Endothelial cell of umbilical vein (primary cell): ENCODE measurements around the gene LSM7. TPM values are rescaled to one million over a fixed set of nuclear protein-coding genes. Genes with fewer than 3 reads are reported as not detected.

Source experiments
- BruUV-seq: library from RNA; stranded (reverse); fragments of 400-500 nt; replicated peaks from 2 replicates; lab custom pipeline; 2021; lab: Mats Ljungman, UMichigan
- CTCF ChIA-PET: fragments of 300-600, 350-600 bp; sonication (Branson Sonifier 250); formaldehyde crosslinking; loops from one replicate; lab custom pipeline; 2021; ENCODE audit warnings: antibody characterized with exemption, inconsistent platforms; lab: Charles Lee
- POLR2A ChIA-PET: fragments of 300-600, 350-600 bp; sonication (Branson Sonifier 250); formaldehyde crosslinking; loops from one replicate; lab custom pipeline; 2021; ENCODE audit warnings: antibody characterized with exemption, inconsistent platforms; lab: Charles Lee
- DNase-seq: peaks from one replicate; pipeline ENCODE4 v3.0.0-alpha.2; 2011; ENCODE audit warnings: low read depth, low spot score
- FAIRE-seq: peaks from 2 replicates; lab custom pipeline; 2011; peaks lifted over from hg19 to GRCh38; lab: Jason Lieb, UNC
- H2AFZ ChIP-seq: 2 replicates; pipeline ENCODE4 v1.6.0; 2012; ENCODE audit warnings: low read depth, low read length, control low read depth, inconsistent platforms
- H3K27ac ChIP-seq: 2 replicates; pipeline ENCODE4 v1.5.1; 2011; ENCODE audit warnings: low read depth, mild to moderate bottlenecking, control low read depth, low read length, moderate library complexity; ENCODE audit not compliant: insufficient read depth
- H3K27me3 ChIP-seq, 2 experiments: 2 replicates each; pipeline versions ENCODE4 v1.6.0 to v1.6.1; 2011; ENCODE audit warnings: low read length in 2 of 2, mixed read lengths in 1 of 2; ENCODE audit not compliant: control insufficient read depth in 2 of 2, insufficient read depth in 2 of 2
- H3K36me3 ChIP-seq, 2 experiments: 2 replicates in 1 of 2; 3 replicates in 1 of 2; pipeline ENCODE4 v1.5.1; 2011; ENCODE audit warnings: low read length in 2 of 2, mild to moderate bottlenecking in 1 of 2, moderate library complexity in 1 of 2; ENCODE audit not compliant: control insufficient read depth in 2 of 2, insufficient read depth in 2 of 2; ENCODE audit errors: extremely low read depth in 1 of 2
- H3K4me1 ChIP-seq: 3 replicates; pipeline ENCODE4 v1.5.1; 2011; ENCODE audit warnings: mild to moderate bottlenecking, low read length; ENCODE audit not compliant: control insufficient read depth, insufficient read depth; ENCODE audit errors: extremely low read depth
- H3K4me2 ChIP-seq: 2 replicates; pipeline ENCODE4 v1.6.1; 2011; ENCODE audit warnings: low read length, control low read depth, mixed read lengths; ENCODE audit not compliant: insufficient read depth
- H3K4me3 ChIP-seq, 3 experiments: fragments of 200-600 bp in 1 of 3; sonication (generic), shearing (Covaris generic) in 1 of 3; replicated peaks in 1 of 3; 2 replicates each; pipeline ENCODE4 v1.5.1; 2011 to 2016; ENCODE audit warnings: control low read depth in 3 of 3, low read length in 3 of 3, mild to moderate bottlenecking in 2 of 3, inconsistent platforms in 1 of 3, low read depth in 1 of 3, moderate library complexity in 1 of 3; ENCODE audit not compliant: insufficient read depth in 1 of 3
- H3K79me2 ChIP-seq: 2 replicates; pipeline ENCODE4 v1.6.0; 2012; ENCODE audit warnings: low read length, inconsistent platforms; ENCODE audit not compliant: control insufficient read depth, insufficient read depth
- H3K9ac ChIP-seq: replicated peaks from 2 replicates; pipeline ENCODE3; 2011; ENCODE audit warnings: low read length, control low read depth; ENCODE audit not compliant: insufficient read depth; ENCODE audit errors: extremely low read depth
- H3K9me1 ChIP-seq: replicated peaks from 3 replicates; pipeline ENCODE4 v1.6.0; 2011; ENCODE audit warnings: mild to moderate bottlenecking, low read length; ENCODE audit not compliant: control insufficient read depth, insufficient read depth; ENCODE audit errors: extremely low read depth
- H3K9me3 ChIP-seq: replicated peaks from 2 replicates; pipeline ENCODE4 v1.5.1; 2012; ENCODE audit warnings: low read length, inconsistent platforms; ENCODE audit not compliant: control insufficient read depth, insufficient read depth
- H4K20me1 ChIP-seq: replicated peaks from 2 replicates; pipeline ENCODE3; 2011; ENCODE audit warnings: mild to moderate bottlenecking, low read length; ENCODE audit not compliant: control insufficient read depth, insufficient read depth; ENCODE audit errors: extremely low read depth
- CTCF ChIP-seq, 2 donors: IDR thresholded peaks; 1 replicate in 1 of 2; 2 replicates in 1 of 2; pipeline ENCODE4 v1.5.1; 2011; ENCODE audit warnings: low read length in 2 of 2, mild to moderate bottlenecking in 2 of 2, moderate library complexity in 2 of 2, control low read depth in 1 of 2, inconsistent platforms in 1 of 2, low read depth in 1 of 2; ENCODE audit not compliant: insufficient read depth in 1 of 2; ENCODE audit errors: extremely low read depth in 1 of 2
- EZH2 ChIP-seq: IDR thresholded peaks from 2 replicates; pipeline ENCODE4 v1.6.1; 2012; ENCODE audit warnings: borderline replicate concordance, low read depth, mild to moderate bottlenecking, moderate library complexity, low read length, inconsistent platforms; ENCODE audit not compliant: severe bottlenecking
- FOS ChIP-seq: IDR thresholded peaks from 2 replicates; pipeline ENCODE4 v1.6.1; 2011; ENCODE audit warnings: mild to moderate bottlenecking, low read length, moderate library complexity, borderline replicate concordance; ENCODE audit not compliant: insufficient read depth
- GATA2 ChIP-seq: IDR thresholded peaks from 2 replicates; pipeline ENCODE4 v1.7.0; 2011; ENCODE audit warnings: low read depth, mild to moderate bottlenecking, moderate library complexity, mixed read lengths, low read length; ENCODE audit not compliant: insufficient read length, insufficient read depth
- JUN ChIP-seq: IDR thresholded peaks from 2 replicates; pipeline ENCODE4 v1.6.1; 2011; ENCODE audit warnings: borderline replicate concordance, low read depth; ENCODE audit not compliant: insufficient read length, insufficient read depth
- MAX ChIP-seq: IDR thresholded peaks from 2 replicates; pipeline ENCODE4 v1.6.1; 2011; ENCODE audit not compliant: insufficient read depth, insufficient read length
- MYC ChIP-seq: IDR thresholded peaks from one replicate; pipeline ENCODE4 v1.6.1; 2011; ENCODE audit warnings: mild to moderate bottlenecking, low read depth, low read length
- POLR2A ChIP-seq: IDR thresholded peaks from 2 replicates; pipeline ENCODE4 v1.6.1; 2012; ENCODE audit warnings: low read depth, mild to moderate bottlenecking, control low read depth, low read length
- POLR2AphosphoS5 ChIP-seq: IDR thresholded peaks from 2 replicates; pipeline ENCODE4 v1.6.1; 2012; ENCODE audit warnings: low read depth, mild to moderate bottlenecking, control low read depth, low read length, moderate library complexity; ENCODE audit not compliant: insufficient read depth
- dilution Hi-C: fragments of 300-500 bp; cut with MboI; formaldehyde crosslinking; loops from one replicate; pipeline ENCODE4 v1.15.0; 2019; ENCODE audit warnings: low sequenced_read_pairs; ENCODE audit not compliant: extremely low pct_ligation_motif_present
- intact Hi-C: fragments of 100-400 bp; cut with micrococcal nuclease; formaldehyde crosslinking; loops from one replicate; pipeline ENCODE4 v1.10.0; 2022
- polyA plus RNA-seq, 4 experiments: library from polyadenylated mRNA; depleted of rRNA in 3 of 4; stranded (reverse) in 3 of 4; unstranded in 1 of 4; fragments of >200 nt; gene quantifications; 2 replicates each; pipeline versions ENCODE4 v1.2.1 to v1.2.3, GENCODE V29; 2011 to 2012; ENCODE audit warnings: missing spikeins in 1 of 4
- total RNA-seq: library from RNA; stranded (reverse); gene quantifications from 2 replicates; pipeline ENCODE4 v1.2.3, GENCODE V29; 2021

The LSM7 gene
- total and polyA plus RNA-seq, 2 donors (not counting 3 experiments of a cell fraction or from before 2014, with no cell fraction given) = 124 to 673 TPM

GRCh38 chr19:2294687-2295335 lies 33.6 kb downstream of the LSM7 start:
- ChIA-PET CTCF (interaction anchor here (0.8 to 1.1 kb wide), 4 partner anchors 9 to 139 kb away, joined by 3 read pairs; no protein-coding TSS in a partner anchor), POLR2A (no interaction called here)
- Histone ChIP-seq H3K9me3 (no peaks in the 10 kb centered on the region), H3K36me3 (no peaks in the 10 kb centered on the region), H3K4me1 (peaks cover 5% of the 10 kb centered on the region), H3K4me2 (no peak overlapping the region), H3K4me3 (no peak overlapping the region), H3K9ac (no peak overlapping the region), H3K9me1 (no peaks in the 10 kb centered on the region), H3K79me2 (no peaks in the 10 kb centered on the region), H3K27me3 (peaks cover 31 to 41% of the 10 kb centered on the region in 2 experiments), H4K20me1 (no peaks in the 10 kb centered on the region), H2AFZ (no peak overlapping the region), H3K27ac (no peak overlapping the region)
- TF ChIP-seq JUN = no peak
- no peak for TF ChIP-seq POLR2A
- TF ChIP-seq POLR2AphosphoS5 = no peak
- no peak for TF ChIP-seq CTCF (IDR thresholded peaks at IDR 0.05; ENCODE audit: extremely low read depth in 1 of 2, insufficient read depth in 1 of 2, low read depth in 1 of 2, low read length in 2 of 2)
- TF ChIP-seq FOS = no peak
- TF ChIP-seq EZH2 = no peak
- TF ChIP-seq MAX = no peak
- TF ChIP-seq GATA2 = no peak
- no peak for TF ChIP-seq MYC
- dilution Hi-C loops = no loop called here
- DNase-seq = no peak
- intact Hi-C loops = no loop called here
- FAIRE-seq = no peak
- no TSS peak for BruUV-seq
